NOMO-1 treated with DMSO at 0.1 percent for 48 hours (cell line): Measurements from ENCODE around the gene IL1RL1.

ENCODE experiments used
- DNase-seq: peaks from one replicate; lab custom pipeline; 2025; ENCODE audit not compliant: unreplicated experiment; lab: John Stamatoyannopoulos, UW

IL1RL1 gene

DNA sequence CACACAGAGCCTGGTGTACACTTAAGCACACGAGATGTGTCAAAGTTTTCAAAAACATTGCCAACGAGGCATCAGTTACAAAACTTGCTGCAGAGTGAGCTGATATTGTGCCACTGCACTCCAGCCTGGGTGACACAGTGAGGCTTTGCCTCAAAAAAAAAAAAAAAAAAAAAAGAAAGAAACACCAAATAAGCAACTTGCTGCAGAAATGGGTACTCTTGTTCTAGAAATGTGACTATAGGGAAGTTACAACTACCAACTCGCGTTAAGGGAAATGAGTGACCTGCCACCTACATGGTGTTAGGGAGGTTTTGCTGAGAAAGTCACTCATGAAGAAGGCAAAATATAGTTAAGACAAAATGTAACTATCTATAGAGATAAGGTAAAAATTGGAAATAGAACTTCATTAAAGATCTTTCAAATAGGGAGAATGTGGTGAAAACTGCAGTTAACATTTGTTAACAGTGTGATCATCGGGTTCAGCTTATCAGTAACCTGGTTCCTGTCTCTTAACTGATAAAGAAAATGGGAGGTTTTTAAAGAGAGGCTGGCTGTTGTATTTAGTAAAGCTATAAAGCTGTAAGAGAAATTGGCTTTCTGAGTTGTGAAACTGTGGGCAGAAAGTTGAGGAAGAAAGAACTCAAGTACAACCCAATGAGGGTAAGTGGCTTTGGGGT, at the start of gene IL1RL1:
IL1RL1 (plus strand) TSS at position 600 of the 677 bp plus-strand sequence. CDS start 26,702 bp downstream, outside the sequence.
- DNase-seq = peak; percentile 56

GRCh38 chr2:102262216-102263129, 48.9 kb upstream of the IL1RL1 start:
- peak; percentile 22 for DNase-seq

- DNase-seq = no peak
Measured at GRCh38 chr2:102264952-102265351, 46.4 kb upstream of the IL1RL1 start.

DNA sequence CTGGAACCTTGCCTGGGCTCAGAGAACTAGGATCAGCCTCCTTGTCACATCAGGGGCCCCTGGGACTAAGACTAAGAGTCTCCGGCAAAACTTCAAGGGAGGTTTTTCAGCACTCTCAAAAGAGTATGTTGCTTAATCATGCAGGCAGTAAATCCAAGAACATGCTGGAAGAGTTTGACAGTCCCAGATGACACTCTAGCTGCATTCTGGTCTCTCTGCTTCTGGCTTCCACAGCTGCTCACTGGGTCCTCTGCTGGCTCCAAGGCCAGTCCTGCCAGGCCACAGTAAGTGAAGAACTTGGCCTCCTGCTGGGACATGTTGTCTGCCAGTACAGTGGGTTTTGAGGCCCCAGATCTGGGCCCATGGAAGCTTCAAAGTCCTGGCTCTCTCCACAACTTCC, 45.2 kb upstream of the IL1RL1 start:
- peak; percentile 16 for DNase-seq

GRCh38 chr2:102267774-102268173, 43.6 kb upstream of the IL1RL1 start:
- DNase-seq = no peak

DNA sequence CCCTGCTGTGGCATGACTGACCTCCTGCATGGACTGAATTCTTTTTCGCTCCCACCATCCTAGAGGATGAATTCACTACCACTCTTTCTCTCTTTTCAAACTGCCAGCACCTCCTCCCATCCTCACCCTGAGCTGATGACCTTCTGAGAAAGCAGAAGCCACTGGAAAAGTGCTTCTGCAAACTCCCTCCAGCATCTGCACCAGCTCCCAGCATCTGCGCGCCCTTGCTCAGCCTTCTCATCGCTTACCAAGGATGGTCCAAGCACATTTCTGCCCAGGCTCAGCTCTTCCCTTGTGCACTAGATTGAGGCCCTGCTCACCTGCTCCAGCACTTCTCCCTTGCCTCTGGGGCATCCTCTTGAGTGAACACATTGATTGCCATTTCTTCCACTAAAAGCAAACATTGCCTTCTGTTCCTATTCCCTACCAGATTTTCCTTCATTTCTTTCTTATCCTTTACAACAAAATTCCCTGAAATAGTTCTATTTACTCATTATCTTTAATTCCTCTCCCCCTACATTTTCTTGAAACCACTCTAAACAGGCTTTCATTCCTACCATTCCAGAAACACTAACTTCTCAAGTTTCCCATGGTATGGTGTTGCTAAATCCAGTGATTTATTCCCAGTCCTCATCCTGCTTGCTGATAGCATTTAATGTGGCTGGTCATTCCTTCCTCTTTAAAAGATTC, 42.7 kb upstream of the IL1RL1 start:
- no peak for DNase-seq

- peak; percentile 56 for DNase-seq
Measured at GRCh38 chr2:102269200-102269524, 42.2 kb upstream of the IL1RL1 start.

DNA sequence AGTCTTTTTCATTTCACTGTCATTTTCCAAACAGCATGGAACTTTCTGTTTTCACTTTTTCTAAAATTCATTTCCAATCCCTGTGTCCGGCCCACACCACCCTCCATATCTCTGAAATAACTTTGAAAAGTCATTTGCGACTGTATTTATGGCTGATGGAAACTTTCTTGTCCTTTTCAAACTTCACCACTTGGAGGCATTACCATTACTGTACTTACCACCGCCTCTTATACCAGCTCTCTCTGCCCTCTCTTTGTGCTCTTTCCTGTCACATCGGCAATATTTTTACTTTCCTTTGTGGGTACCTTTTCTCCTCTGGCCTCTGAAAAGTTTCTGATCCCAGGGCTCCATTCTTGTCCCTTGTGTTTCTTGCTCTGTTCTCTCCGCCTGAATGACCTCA, 39.5 kb upstream of the IL1RL1 start:
- peak; percentile 36 for DNase-seq

DNA sequence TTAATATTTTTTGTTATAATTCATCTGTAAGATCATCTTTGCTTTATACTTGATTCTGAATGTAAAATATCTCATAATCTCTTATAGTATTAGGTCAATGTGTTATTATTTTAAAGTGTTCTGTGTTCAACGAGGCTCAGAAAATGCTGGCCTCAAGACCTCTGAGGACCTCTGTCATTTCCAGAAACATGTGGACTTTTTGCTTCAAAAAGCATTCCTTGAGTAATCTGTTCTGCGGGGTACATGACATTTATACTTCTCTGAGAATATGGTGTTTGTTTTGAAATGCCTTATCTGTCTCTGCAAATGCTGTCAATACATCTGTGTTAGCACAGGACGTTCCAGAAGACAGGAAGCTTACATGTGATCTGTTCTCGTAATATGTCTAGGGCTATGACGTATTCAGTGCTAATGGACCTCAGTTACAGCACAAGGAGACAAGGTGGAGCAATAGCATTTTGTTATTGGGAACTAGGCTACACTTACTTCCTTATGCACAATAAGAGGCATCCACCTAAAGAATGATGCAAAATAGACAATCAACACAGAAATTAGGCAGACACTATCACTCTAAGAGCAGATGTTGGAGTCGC, 37.6 kb upstream of the IL1RL1 start:
- peak; percentile 39 for DNase-seq

DNA sequence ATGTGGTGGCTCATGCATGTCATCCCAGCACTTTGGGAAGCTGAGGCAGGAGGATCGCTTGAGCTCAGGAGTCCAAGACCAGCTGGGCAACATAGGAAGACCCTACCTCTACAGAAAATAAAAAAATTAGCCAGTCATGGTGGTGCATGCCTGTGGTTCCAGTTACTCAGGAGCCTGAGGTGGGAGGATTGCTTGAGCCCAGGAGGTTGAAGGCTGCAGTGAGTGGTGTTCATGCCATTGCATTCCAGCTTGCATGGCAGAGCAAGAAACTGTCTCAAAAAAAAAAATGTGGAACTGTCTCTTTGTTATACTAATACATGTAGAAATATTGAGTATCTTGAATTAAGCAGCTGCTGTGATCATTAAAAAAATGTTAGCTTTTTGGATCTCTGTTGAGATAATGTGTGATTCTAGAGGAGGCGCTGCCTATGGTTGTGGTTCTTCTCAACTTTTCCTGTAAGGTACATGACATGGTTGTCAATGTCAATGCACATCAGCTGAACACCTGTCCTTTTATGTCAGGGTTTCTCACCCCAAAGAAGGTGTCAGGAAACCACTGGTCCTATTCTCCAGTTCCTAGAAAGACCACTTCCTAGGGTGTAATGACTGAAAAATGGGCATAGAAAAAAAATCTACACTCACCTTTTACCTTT, 34.7 kb upstream of the IL1RL1 start:
- DNase-seq = no peak

- DNase-seq = no peak
Measured at GRCh38 chr2:102277202-102277700, 34.1 kb upstream of the IL1RL1 start.

DNA sequence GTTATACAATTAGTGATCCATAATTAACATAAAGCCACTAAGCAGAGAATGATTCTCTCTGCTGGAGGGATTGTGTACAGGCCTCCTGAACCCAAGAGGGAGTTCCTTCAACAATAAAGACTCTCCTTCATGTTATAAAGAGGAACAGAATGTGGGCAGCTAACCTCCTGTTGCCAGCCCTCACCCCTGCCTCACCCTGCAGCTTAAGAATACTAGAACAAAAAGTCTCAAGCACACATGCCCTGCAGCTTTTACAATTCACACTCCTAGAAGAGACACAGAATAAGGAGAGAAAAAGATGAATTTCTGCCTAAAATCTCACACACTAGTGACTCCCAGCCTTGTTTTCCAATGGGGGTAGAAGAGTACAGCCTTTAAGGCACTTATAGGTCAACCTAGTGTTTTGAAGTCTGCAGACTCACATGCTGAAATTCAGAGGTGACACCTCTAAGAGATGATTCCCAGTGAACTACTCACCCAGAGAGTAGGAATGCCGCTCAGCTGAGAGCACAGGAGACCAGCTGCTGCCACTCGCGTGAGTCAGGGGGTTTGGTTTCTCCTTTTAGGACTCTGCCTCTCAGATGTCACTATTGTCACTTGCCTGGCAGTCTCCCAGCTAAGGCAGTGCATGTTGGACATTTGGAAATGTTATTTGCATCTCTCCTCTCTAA, 32.5 kb upstream of the IL1RL1 start:
- peak; percentile 56 for DNase-seq

- no peak for DNase-seq
Measured at GRCh38 chr2:102279391-102279735, 32.0 kb upstream of the IL1RL1 start.

- peak; percentile 83 for DNase-seq
Measured at GRCh38 chr2:102282678-102283091, 28.7 kb upstream of the IL1RL1 start.

GRCh38 chr2:102283996-102284395, 27.4 kb upstream of the IL1RL1 start:
- DNase-seq = peak; percentile 56

DNA sequence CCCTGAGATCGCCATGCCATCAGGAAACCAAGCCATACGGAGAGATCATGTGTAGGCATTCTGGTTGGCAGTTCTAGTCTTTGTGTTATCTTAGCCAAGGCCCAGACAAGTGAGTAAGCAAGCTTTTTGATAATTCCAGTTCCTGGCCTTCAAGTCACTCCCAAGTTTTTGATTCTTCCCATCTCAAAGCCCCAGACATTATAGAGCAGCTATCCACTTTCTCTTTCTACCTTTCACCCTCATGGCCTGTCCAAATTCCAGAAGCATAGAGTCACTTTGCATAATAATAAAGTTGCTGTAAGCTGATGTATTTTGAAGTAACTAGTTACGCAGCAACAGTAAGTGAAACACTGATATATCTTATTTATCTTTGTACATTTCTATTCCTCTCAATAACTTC, 26.8 kb upstream of the IL1RL1 start:
- no peak for DNase-seq

GRCh38 chr2:102285368-102285767, 26.0 kb upstream of the IL1RL1 start:
- no peak for DNase-seq

- DNase-seq = no peak
Measured at GRCh38 chr2:102286041-102286440, 25.3 kb upstream of the IL1RL1 start.

DNA sequence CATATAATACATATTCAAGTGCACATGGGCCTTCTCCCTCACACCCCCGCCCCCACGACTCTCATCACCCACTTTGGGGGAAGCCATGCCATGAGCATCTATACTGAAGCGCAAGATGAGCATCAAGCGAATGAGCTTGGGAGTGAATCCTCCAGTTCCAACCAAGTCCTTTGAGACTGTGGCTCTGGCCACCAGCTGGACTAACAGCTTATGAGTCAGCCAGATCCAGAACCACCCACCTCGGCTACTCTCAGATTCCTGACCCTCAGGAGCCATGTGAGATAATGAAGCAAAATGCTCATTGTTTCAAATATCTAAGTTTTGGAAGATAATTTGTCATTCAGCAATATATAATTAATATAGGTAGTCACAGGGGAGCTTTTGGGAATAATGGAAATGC, 22.2 kb upstream of the IL1RL1 start:
- no peak for DNase-seq

- DNase-seq = no peak
Measured at GRCh38 chr2:102290594-102290993, 20.8 kb upstream of the IL1RL1 start.
